Endothelial cell of umbilical vein (primary cell): Measurements from ENCODE around the gene LRP1.

Source experiments
- EZH2 ChIP-seq: IDR thresholded peaks from 2 replicates; pipeline ENCODE4 v1.6.1; 2012; ENCODE audit warnings: borderline replicate concordance, low read depth, mild to moderate bottlenecking, moderate library complexity, low read length, inconsistent platforms; ENCODE audit not compliant: severe bottlenecking
- FOS ChIP-seq: IDR thresholded peaks from 2 replicates; pipeline ENCODE4 v1.6.1; 2011; ENCODE audit warnings: mild to moderate bottlenecking, low read length, moderate library complexity, borderline replicate concordance; ENCODE audit not compliant: insufficient read depth
- JUN ChIP-seq: IDR thresholded peaks from 2 replicates; pipeline ENCODE4 v1.6.1; 2011; ENCODE audit warnings: borderline replicate concordance, low read depth; ENCODE audit not compliant: insufficient read length, insufficient read depth
- POLR2A ChIP-seq: IDR thresholded peaks from 2 replicates; pipeline ENCODE4 v1.6.1; 2012; ENCODE audit warnings: low read depth, mild to moderate bottlenecking, control low read depth, low read length
- POLR2AphosphoS5 ChIP-seq: IDR thresholded peaks from 2 replicates; pipeline ENCODE4 v1.6.1; 2012; ENCODE audit warnings: low read depth, mild to moderate bottlenecking, control low read depth, low read length, moderate library complexity; ENCODE audit not compliant: insufficient read depth
- TF ChIP-seq, protein P1 (sequence below), 2 donors: IDR thresholded peaks; 1 replicate in 1 of 2; 2 replicates in 1 of 2; pipeline ENCODE4 v1.5.1; 2011; ENCODE audit warnings: low read length in 2 of 2, mild to moderate bottlenecking in 2 of 2, moderate library complexity in 2 of 2, control low read depth in 1 of 2, inconsistent platforms in 1 of 2, low read depth in 1 of 2; ENCODE audit not compliant: insufficient read depth in 1 of 2; ENCODE audit errors: extremely low read depth in 1 of 2
- TF ChIP-seq, protein P2 (sequence below): IDR thresholded peaks from 2 replicates; pipeline ENCODE4 v1.6.1; 2011; ENCODE audit not compliant: insufficient read depth, insufficient read length

DNA sequence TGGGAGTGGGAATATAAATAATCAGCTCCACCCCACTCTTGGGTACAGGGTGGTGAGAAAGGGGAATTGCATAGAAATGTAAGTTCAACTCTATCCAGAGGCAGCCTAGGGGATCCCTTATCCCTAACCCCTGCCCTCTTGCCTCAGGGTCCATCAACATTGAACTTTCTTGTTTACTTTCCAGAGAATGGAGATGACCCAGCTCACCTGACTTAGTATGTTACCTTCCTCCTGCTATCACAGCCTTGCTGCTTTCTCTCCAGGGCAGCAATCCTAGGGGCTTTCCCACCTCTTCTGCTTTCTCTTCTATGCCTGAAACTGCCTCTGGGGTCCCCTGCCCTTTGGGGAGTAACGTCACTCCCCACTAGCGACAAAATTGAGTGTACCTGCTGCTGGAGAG lies 2.7 kb downstream of the LRP1 start:
- TF ChIP-seq, protein P1, sequence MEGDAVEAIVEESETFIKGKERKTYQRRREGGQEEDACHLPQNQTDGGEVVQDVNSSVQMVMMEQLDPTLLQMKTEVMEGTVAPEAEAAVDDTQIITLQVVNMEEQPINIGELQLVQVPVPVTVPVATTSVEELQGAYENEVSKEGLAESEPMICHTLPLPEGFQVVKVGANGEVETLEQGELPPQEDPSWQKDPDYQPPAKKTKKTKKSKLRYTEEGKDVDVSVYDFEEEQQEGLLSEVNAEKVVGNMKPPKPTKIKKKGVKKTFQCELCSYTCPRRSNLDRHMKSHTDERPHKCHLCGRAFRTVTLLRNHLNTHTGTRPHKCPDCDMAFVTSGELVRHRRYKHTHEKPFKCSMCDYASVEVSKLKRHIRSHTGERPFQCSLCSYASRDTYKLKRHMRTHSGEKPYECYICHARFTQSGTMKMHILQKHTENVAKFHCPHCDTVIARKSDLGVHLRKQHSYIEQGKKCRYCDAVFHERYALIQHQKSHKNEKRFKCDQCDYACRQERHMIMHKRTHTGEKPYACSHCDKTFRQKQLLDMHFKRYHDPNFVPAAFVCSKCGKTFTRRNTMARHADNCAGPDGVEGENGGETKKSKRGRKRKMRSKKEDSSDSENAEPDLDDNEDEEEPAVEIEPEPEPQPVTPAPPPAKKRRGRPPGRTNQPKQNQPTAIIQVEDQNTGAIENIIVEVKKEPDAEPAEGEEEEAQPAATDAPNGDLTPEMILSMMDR (IDR thresholded peaks at IDR 0.05; ENCODE audit: extremely low read depth in 1 of 2, insufficient read depth in 1 of 2, low read depth in 1 of 2, low read length in 2 of 2) = no peak
- TF ChIP-seq POLR2AphosphoS5 = no peak
- TF ChIP-seq, protein P2, sequence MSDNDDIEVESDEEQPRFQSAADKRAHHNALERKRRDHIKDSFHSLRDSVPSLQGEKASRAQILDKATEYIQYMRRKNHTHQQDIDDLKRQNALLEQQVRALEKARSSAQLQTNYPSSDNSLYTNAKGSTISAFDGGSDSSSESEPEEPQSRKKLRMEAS = no peak
- no peak for TF ChIP-seq POLR2A
- TF ChIP-seq EZH2 = no peak
- TF ChIP-seq FOS = no peak
- TF ChIP-seq JUN = no peak
